ENCODE measurements around the gene STIMATE.

- TF ChIP-seq CTCF (IDR thresholded peaks at IDR 0.05 in 4 of 5, conservative IDR thresholded peaks at IDR 0.05 in 1 of 5) (no peak), POLR2A (IDR thresholded peaks at IDR 0.05) (no peak)
Observed at GRCh38 chr3:52789746-52790040, 107.7 kb downstream of the STIMATE start.

Measured in gastrocnemius medialis (tissue), 4 donors.